ENCODE results near the gene PNPLA2. TPM values are rescaled to one million over a fixed set of nuclear protein-coding genes. Genes with fewer than 3 reads are reported as not detected.

Gene PNPLA2
- total RNA-seq, 6 experiments from 2014 or later = 33.2 to 97.1 (median 69.6) TPM

DNA sequence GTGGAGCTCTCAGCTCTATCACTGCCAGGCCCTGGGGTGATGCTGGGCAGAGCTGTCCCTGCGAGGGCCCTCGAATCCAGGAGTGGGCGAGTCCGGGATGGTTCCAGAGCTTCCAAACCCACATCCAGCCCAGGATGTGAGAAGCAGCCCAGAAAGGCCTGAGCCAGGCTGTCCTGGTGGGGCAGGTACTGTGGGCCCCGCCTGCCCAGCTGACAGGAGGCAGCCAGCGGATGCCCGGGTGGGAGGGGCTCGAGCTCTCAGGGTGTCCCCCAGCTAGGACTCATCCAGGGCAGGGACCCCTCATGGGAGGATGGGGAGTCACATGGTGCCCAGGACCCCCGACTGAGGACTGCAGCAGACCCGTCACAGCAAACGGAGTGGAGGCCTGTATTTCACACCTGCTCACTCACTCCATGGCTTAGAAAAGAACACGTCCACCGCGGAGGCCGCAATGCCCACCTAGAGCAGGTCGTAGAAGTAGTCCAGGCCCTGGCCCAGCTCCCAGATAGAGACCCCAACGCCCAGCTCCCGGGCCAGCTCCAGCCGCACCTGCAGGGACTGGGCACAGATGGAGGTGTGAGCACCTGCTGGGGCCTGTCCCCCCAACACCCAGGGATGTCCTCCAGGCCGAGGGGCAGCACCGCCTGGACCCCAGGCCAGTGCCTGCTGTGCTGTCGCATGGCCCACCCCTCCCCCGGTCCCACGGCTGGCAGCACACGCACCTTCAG is 50.8 kb downstream of the PNPLA2 start:
- TF ChIP-seq POLR2A (IDR thresholded peaks at IDR 0.05) = no peak
- TF ChIP-seq, protein P1, sequence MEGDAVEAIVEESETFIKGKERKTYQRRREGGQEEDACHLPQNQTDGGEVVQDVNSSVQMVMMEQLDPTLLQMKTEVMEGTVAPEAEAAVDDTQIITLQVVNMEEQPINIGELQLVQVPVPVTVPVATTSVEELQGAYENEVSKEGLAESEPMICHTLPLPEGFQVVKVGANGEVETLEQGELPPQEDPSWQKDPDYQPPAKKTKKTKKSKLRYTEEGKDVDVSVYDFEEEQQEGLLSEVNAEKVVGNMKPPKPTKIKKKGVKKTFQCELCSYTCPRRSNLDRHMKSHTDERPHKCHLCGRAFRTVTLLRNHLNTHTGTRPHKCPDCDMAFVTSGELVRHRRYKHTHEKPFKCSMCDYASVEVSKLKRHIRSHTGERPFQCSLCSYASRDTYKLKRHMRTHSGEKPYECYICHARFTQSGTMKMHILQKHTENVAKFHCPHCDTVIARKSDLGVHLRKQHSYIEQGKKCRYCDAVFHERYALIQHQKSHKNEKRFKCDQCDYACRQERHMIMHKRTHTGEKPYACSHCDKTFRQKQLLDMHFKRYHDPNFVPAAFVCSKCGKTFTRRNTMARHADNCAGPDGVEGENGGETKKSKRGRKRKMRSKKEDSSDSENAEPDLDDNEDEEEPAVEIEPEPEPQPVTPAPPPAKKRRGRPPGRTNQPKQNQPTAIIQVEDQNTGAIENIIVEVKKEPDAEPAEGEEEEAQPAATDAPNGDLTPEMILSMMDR (IDR thresholded peaks at IDR 0.05) = no peak
- no peak overlapping the region for H3K27ac ChIP-seq
- no peak overlapping the region for H3K4me3 ChIP-seq
- no peaks in the 10 kb centered on the region for H3K9me3 ChIP-seq
- peak in 1 of 4 donors; percentile 2 for ATAC-seq
- H3K27me3 ChIP-seq = no peaks in the 10 kb centered on the region
- no peaks in the 10 kb centered on the region for H3K36me3 ChIP-seq
- no peaks in the 10 kb centered on the region for H3K4me1 ChIP-seq
- intact Hi-C loops (cut with DNase I) = no loop called here
- whole genome bisulfite sequencing (ENCODE audit: insufficient coverage, low coverage, low lambda C conversion rate, missing lambda C conversion rate) = no CpG with 5 or more reads among the region's 25 CpGs
- DNase-seq = no peak

DNA sequence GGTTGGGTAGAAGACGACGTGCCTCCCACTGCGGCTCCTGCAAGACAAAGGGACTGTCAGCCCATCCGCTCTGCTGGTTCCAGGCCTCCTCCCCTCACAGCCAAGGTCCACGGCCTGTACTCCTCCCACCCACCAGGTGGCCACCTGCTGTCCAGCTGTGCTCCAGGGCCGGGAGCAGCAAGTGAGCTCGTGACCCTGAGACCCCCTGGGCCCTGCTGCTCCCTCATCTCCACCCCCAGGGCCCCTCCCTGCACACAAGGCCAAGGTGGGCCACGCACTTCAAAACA is 51.4 kb downstream of the PNPLA2 start:
- Histone ChIP-seq H3K36me3 (no peaks in the 10 kb centered on the region), H3K4me1 (no peaks in the 10 kb centered on the region), H3K27ac (no peak overlapping the region), H3K27me3 (no peaks in the 10 kb centered on the region), H3K9me3 (no peaks in the 10 kb centered on the region), H3K4me3 (no peak overlapping the region)
- WGBS (ENCODE audit: insufficient coverage, low coverage, low lambda C conversion rate, missing lambda C conversion rate) = 60% methylated on average over 3 of the region's 8 CpGs
- peak in 2 of 4 donors; percentile 13 to 15 for ATAC-seq
- intact Hi-C loops (cut with DNase I) = no loop called here
- no peak for DNase-seq
- no peak for TF ChIP-seq POLR2A (IDR thresholded peaks at IDR 0.05)
- TF ChIP-seq, protein P1 (IDR thresholded peaks at IDR 0.05) = peak in 2 of 4 donors; percentile 9 to 17

DNA sequence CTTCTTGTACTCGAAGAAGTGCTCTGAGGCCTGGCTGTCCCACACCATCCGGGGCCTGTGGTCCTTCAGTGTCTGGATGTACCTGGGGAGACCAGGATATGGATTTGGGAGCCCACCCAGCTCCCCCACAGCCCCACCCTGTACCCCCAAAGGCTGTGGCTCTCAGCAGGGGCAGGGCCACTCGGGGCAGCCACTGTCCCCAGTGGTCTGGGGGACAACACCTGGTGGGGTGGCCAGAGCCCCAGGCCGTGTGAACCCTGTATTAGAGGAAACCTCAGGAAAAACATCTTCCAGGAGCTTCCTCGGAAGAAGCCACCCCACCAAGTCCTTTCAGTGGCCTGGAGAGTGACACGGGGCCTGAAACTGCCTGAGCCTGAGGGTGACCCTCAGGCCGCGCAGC is 51.7 kb downstream of the PNPLA2 start:
- DNase-seq = no peak
- Histone ChIP-seq H3K4me3 (no peak overlapping the region), H3K27ac (no peak overlapping the region), H3K9me3 (no peaks in the 10 kb centered on the region), H3K4me1 (no peaks in the 10 kb centered on the region), H3K27me3 (no peaks in the 10 kb centered on the region), H3K36me3 (no peaks in the 10 kb centered on the region)
- no peak for ATAC-seq
- intact Hi-C loops (cut with DNase I) = no loop called here
- no peak for TF ChIP-seq POLR2A (IDR thresholded peaks at IDR 0.05)
- TF ChIP-seq, protein P1 (IDR thresholded peaks at IDR 0.05) = no peak
- WGBS (ENCODE audit: insufficient coverage, low coverage, low lambda C conversion rate, missing lambda C conversion rate) = 46% methylated on average over 2 of the region's 8 CpGs

DNA sequence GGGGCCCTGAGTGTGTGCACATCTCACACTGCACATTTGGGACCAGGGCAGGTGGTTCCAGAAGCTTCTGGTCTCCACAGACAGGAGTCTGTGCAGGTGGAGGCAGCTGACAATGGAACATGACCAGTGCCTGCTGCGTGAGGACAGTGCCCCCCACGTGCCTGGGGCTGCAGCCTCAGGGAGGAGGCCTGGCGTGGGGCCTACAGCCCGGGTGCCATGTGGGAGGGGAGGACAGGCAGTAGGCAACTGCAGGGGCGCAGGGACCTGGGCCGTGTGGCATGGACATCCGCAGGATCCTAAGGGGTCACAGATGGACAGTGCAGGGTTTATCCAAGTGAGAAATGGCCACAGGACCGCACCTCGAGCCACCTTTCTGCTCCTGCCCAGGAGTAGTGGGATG is 52.8 kb downstream of the PNPLA2 start:
- Histone ChIP-seq H3K4me1 (no peaks in the 10 kb centered on the region), H3K4me3 (no peak overlapping the region), H3K9me3 (no peaks in the 10 kb centered on the region), H3K27me3 (no peaks in the 10 kb centered on the region), H3K36me3 (no peaks in the 10 kb centered on the region), H3K27ac (no peak overlapping the region)
- ATAC-seq (no peak), DNase-seq (no peak)
- intact Hi-C loops (cut with DNase I) = no loop called here
- no peak for TF ChIP-seq POLR2A (IDR thresholded peaks at IDR 0.05)
- TF ChIP-seq, protein P1 (IDR thresholded peaks at IDR 0.05) = no peak
- 50% methylated on average over 2 of the region's 9 CpGs for WGBS (ENCODE audit: insufficient coverage, low coverage, low lambda C conversion rate, missing lambda C conversion rate)
